Measurements from ENCODE around the gene TCF20.

- TF ChIP-seq CTCF (IDR thresholded peaks at IDR 0.05): no peak
- no peak for TF ChIP-seq POLR2A (IDR thresholded peaks at IDR 0.05)
- no peak for TF ChIP-seq POLR2AphosphoS5 (IDR thresholded peaks at IDR 0.05)
These were observed 14.2 kb downstream of the TCF20 start for GRCh38 chr22:42256220-42256619.
